ENCODE data around the gene C2CD2L.

DNA sequence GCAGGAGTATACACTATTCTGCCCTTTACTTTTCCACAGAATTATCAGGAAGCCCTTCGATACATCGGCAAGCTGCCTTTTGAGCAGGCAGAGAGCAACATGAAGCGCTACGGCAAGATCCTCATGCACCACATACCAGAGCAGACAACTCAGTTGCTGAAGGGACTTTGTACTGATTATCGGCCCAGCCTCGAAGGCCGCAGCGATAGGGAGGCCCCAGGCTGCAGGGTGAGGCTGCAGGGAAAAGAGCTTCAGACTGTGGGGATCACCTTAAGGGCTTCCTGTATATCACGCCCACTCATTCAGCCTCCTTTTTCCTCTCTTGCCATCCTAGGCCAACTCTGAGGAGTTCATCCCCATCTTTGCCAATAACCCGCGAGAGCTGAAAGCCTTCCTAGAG is 29.3 kb upstream of the C2CD2L start:
- TF ChIP-seq, protein P1, sequence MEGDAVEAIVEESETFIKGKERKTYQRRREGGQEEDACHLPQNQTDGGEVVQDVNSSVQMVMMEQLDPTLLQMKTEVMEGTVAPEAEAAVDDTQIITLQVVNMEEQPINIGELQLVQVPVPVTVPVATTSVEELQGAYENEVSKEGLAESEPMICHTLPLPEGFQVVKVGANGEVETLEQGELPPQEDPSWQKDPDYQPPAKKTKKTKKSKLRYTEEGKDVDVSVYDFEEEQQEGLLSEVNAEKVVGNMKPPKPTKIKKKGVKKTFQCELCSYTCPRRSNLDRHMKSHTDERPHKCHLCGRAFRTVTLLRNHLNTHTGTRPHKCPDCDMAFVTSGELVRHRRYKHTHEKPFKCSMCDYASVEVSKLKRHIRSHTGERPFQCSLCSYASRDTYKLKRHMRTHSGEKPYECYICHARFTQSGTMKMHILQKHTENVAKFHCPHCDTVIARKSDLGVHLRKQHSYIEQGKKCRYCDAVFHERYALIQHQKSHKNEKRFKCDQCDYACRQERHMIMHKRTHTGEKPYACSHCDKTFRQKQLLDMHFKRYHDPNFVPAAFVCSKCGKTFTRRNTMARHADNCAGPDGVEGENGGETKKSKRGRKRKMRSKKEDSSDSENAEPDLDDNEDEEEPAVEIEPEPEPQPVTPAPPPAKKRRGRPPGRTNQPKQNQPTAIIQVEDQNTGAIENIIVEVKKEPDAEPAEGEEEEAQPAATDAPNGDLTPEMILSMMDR (conservative IDR thresholded peaks at IDR 0.05; ENCODE audit: low read depth, low read length), result no peak
- TF ChIP-seq RAD21 (IDR thresholded peaks at IDR 0.05; ENCODE audit: low read length), result no peak
- TF ChIP-seq MAFK (IDR thresholded peaks at IDR 0.05; ENCODE audit: low read depth, low read length), result no peak
- no peak for TF ChIP-seq POLR2A (IDR thresholded peaks at IDR 0.05; ENCODE audit: low read depth, low read length)
- TF ChIP-seq NFE2L2 (IDR thresholded peaks at IDR 0.05; ENCODE audit: low read depth, low read length), result no peak
- no peak for TF ChIP-seq CHD1 (IDR thresholded peaks at IDR 0.05; ENCODE audit: low read depth, low read length)
- TF ChIP-seq USF2 (IDR thresholded peaks at IDR 0.05; ENCODE audit: low read depth, low read length), result no peak
- no peak for TF ChIP-seq MAZ (IDR thresholded peaks at IDR 0.05; ENCODE audit: borderline replicate concordance, low read depth, low read length)
- no peak for TF ChIP-seq ELK1 (IDR thresholded peaks at IDR 0.05; ENCODE audit: borderline replicate concordance, low read depth, low read length)
- no peak for TF ChIP-seq RFX5 (IDR thresholded peaks at IDR 0.05; ENCODE audit: low read depth, low read length)
- no peak for TF ChIP-seq RCOR1 (IDR thresholded peaks at IDR 0.05; ENCODE audit: insufficient replicate concordance, low read length)
- no peak for TF ChIP-seq SMC3 (IDR thresholded peaks at IDR 0.05; ENCODE audit: low read depth, low read length)
- TF ChIP-seq FOS (IDR thresholded peaks at IDR 0.05; ENCODE audit: low read depth, low read length), result no peak
